ENCODE results near the gene GPAT3.

DNA sequence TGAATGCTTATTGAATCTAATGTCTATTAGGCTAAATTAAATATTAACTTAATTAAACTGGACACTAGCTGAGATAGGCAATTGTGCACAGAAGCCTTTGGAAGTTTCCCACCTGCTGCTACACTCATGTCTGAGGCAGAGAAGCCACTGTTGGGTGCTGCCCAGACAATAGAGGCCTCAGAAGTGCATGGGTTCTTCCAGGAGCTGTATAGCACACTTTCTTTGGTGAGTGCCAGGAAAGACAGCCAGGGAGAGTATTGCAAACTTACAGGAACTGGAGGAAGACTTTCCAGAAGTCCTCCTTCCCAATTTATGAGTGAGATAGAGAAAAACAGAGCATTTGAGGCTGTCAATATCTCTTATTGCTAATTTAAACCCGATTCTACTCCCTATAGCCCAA, 89.9 kb downstream of the GPAT3 start:
- TF ChIP-seq, protein P1, sequence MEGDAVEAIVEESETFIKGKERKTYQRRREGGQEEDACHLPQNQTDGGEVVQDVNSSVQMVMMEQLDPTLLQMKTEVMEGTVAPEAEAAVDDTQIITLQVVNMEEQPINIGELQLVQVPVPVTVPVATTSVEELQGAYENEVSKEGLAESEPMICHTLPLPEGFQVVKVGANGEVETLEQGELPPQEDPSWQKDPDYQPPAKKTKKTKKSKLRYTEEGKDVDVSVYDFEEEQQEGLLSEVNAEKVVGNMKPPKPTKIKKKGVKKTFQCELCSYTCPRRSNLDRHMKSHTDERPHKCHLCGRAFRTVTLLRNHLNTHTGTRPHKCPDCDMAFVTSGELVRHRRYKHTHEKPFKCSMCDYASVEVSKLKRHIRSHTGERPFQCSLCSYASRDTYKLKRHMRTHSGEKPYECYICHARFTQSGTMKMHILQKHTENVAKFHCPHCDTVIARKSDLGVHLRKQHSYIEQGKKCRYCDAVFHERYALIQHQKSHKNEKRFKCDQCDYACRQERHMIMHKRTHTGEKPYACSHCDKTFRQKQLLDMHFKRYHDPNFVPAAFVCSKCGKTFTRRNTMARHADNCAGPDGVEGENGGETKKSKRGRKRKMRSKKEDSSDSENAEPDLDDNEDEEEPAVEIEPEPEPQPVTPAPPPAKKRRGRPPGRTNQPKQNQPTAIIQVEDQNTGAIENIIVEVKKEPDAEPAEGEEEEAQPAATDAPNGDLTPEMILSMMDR (conservative IDR thresholded peaks at IDR 0.05) = no peak
- TF ChIP-seq EZH2 (IDR thresholded peaks at IDR 0.05; ENCODE audit: low read depth) = no peak

All from PC-9 (cell line).